Measurements from ENCODE around the gene TEX22. TPM values are rescaled to one million over a fixed set of nuclear protein-coding genes. Genes with fewer than 3 reads are reported as not detected.

Gene TEX22
- total RNA-seq, 4 donors from 2014 or later, result under 0.01 to 0.19 (median 0.17) TPM; not detected in 1

GRCh38 chr14:105368910-105369652 lies 29.3 kb upstream of the TEX22 start:
- Histone ChIP-seq H3K4me3 (no peak overlapping the region), H3K27me3 (no peaks in the 10 kb centered on the region), H3K27ac (replicated peaks in 1 of 4) (no peak overlapping the region), H3K36me3 (peaks cover 12 to 51% (median 36%) of the 10 kb centered on the region in 4 donors), H3K9me3 (no peaks in the 10 kb centered on the region), H3K4me1 (peaks cover 6 to 18% (median 13%) of the 10 kb centered on the region in 4 donors)
- intact Hi-C loops (cut with DNase I), result no loop called here
- WGBS, result over 99% methylated on average over 12 of the region's 29 CpGs
- TF ChIP-seq POLR2AphosphoS5 (IDR thresholded peaks at IDR 0.05), result no peak
- TF ChIP-seq POLR2A (IDR thresholded peaks at IDR 0.05; ENCODE audit: low read depth), result no peak
- TF ChIP-seq EP300 (IDR thresholded peaks at IDR 0.05), result no peak
- TF ChIP-seq CTCF (IDR thresholded peaks at IDR 0.05), result no peak
- no peak for DNase-seq (ENCODE audit: extremely low spot score)

GRCh38 chr14:105369653-105370040 lies 28.7 kb upstream of the TEX22 start:
- intact Hi-C loops (cut with DNase I), result loop anchor here (2.0 to 5.0 kb wide), 2 partner anchors 83 to 121 kb away; partner anchors contain the start of gene TEDC1
- TF ChIP-seq POLR2A (IDR thresholded peaks at IDR 0.05; ENCODE audit: low read depth) (no peak), POLR2AphosphoS5 (IDR thresholded peaks at IDR 0.05) (no peak), EP300 (IDR thresholded peaks at IDR 0.05) (no peak), CTCF (IDR thresholded peaks at IDR 0.05) (no peak)

GRCh38 chr14:105374389-105374788 lies 23.9 kb upstream of the TEX22 start:
- H3K9me3 ChIP-seq, result no peaks in the 10 kb centered on the region
- H3K27ac ChIP-seq (replicated peaks in 1 of 4), result no peak overlapping the region
- no peaks in the 10 kb centered on the region for H3K27me3 ChIP-seq
- WGBS, result 96% methylated on average over 11 of the region's 11 CpGs
- DNase-seq (ENCODE audit: extremely low spot score), result no peak
- peaks cover 5 to 32% (median 8%) of the 10 kb centered on the region in 4 donors for H3K36me3 ChIP-seq
- H3K4me3 ChIP-seq, result no peak overlapping the region
- TF ChIP-seq POLR2AphosphoS5 (IDR thresholded peaks at IDR 0.05), result no peak
- TF ChIP-seq CTCF (IDR thresholded peaks at IDR 0.05), result no peak
- TF ChIP-seq POLR2A (IDR thresholded peaks at IDR 0.05; ENCODE audit: low read depth), result no peak
- no peak for TF ChIP-seq EP300 (IDR thresholded peaks at IDR 0.05)
- peaks cover 0 to 7% (median 3%) of the 10 kb centered on the region in 4 donors for H3K4me1 ChIP-seq
- intact Hi-C loops (cut with DNase I), result loop anchor here (5.0 kb wide), 1 partner anchor 78 kb away; no protein-coding TSS in a partner anchor

More at GRCh38 chr14:105369653-105370040, 28.7 kb upstream of the TEX22 start:
- Histone ChIP-seq H3K27ac (replicated peaks in 1 of 4) (no peak overlapping the region), H3K9me3 (no peaks in the 10 kb centered on the region), H3K4me3 (no peak overlapping the region), H3K4me1 (peaks cover 3 to 13% (median 7%) of the 10 kb centered on the region in 4 donors), H3K36me3 (peaks cover 12 to 51% (median 36%) of the 10 kb centered on the region in 4 donors), H3K27me3 (no peaks in the 10 kb centered on the region)
- 93% methylated on average over 15 of the region's 28 CpGs for WGBS
- no peak for DNase-seq (ENCODE audit: extremely low spot score)

GRCh38 chr14:105375635-105376057 lies 22.7 kb upstream of the TEX22 start:
- Histone ChIP-seq H3K9me3 (no peaks in the 10 kb centered on the region), H3K27ac (replicated peaks in 1 of 4) (no peak overlapping the region), H3K36me3 (peaks cover 10 to 32% (median 12%) of the 10 kb centered on the region in 4 donors), H3K27me3 (no peaks in the 10 kb centered on the region), H3K4me3 (no peak overlapping the region), H3K4me1 (peaks cover 0 to 6% (median 2%) of the 10 kb centered on the region in 4 donors)
- intact Hi-C loops (cut with DNase I), result no loop called here
- WGBS, result 60% methylated on average over 4 of the region's 4 CpGs
- no peak for DNase-seq (ENCODE audit: extremely low spot score)
- TF ChIP-seq POLR2AphosphoS5 (IDR thresholded peaks at IDR 0.05) (no peak), CTCF (IDR thresholded peaks at IDR 0.05) (no peak), EP300 (IDR thresholded peaks at IDR 0.05) (no peak), POLR2A (IDR thresholded peaks at IDR 0.05; ENCODE audit: low read depth) (no peak)

Data from esophagus muscularis mucosa (tissue), 4 donors.